Lower lobe of right lung (tissue), 2 donors: ENCODE data around the gene SIRT4. TPM values are rescaled to one million over a fixed set of nuclear protein-coding genes. Genes with fewer than 3 reads are reported as not detected.
"Not testable (repeated sequence)": the region's sequence is repeated elsewhere in the genome, so short reads cannot be mapped to it uniquely, and the experiment has no call there.

Source experiments
- ATAC-seq, 2 donors: fragments of 200-7000 bp; cut with Tn5 transposase; one replicate each; pipeline ENCODE4 v1.9.1; 2020 to 2022; ENCODE audit warnings: mild to moderate bottlenecking in 2 of 2, moderate library complexity in 2 of 2
- DNase-seq: peaks from one replicate; pipeline ENCODE4 v3.0.0-alpha.2; 2020
- H3K27ac ChIP-seq: fragments of 200-600 bp; one replicate; pipeline ENCODE4 v1.8.0; 2022
- H3K27me3 ChIP-seq: fragments of 200-600 bp; one replicate; pipeline ENCODE4 v1.8.0; 2022; ENCODE audit warnings: low read depth
- H3K36me3 ChIP-seq: fragments of 200-600 bp; one replicate; pipeline ENCODE4 v1.8.0; 2022; ENCODE audit warnings: mild to moderate bottlenecking
- H3K4me1 ChIP-seq: fragments of 200-600 bp; one replicate; pipeline ENCODE4 v1.8.0; 2022
- H3K4me3 ChIP-seq: fragments of 200-600 bp; one replicate; pipeline ENCODE4 v1.8.0; 2022; ENCODE audit warnings: mild to moderate bottlenecking
- H3K9me3 ChIP-seq: fragments of 200-600 bp; one replicate; pipeline ENCODE4 v1.8.0; 2022
- CTCF ChIP-seq: fragments of 200-600 bp; IDR thresholded peaks from one replicate; pipeline ENCODE4 v1.8.0; 2022; ENCODE audit warnings: antibody characterized with exemption, mild to moderate bottlenecking
- intact Hi-C: fragments of 100-400 bp; cut with DNase I; formaldehyde crosslinking; loops from one replicate; pipeline ENCODE4 v1.11.0; 2022
- total RNA-seq: library from RNA; stranded (reverse); fragmentation: NEBNext Ultra II Directional; extraction: Animal tissue kit (Norgen Biotek cat#: 25700); gene quantifications from one replicate; pipeline ENCODE4 v1.2.1, GENCODE V29; 2021
- donor health status: DM: no; HTN: yes; CAD: no; lungs with severe emphysema.

SIRT4 gene
- total RNA-seq, 1 donor from 2014 or later, result 2.1 TPM

- H3K4me3 ChIP-seq, result no peak within 1 kb of the TSS
- no peak for DNase-seq
- ATAC-seq, result peak; percentile 74 to 88
- intact Hi-C loops, result no loop called here
- H3K36me3 ChIP-seq, result no peaks in the 10 kb centered on the region
- H3K9me3 ChIP-seq, result no peaks in the 10 kb centered on the region
- H3K4me1 ChIP-seq, result peaks cover 16% of the 10 kb centered on the region
- peak within 1 kb of the TSS; percentile 56 for H3K27ac ChIP-seq
- no peaks in the 10 kb centered on the region for H3K27me3 ChIP-seq
- TF ChIP-seq CTCF, result no peak
Measured at GRCh38 chr12:120327593-120327992, 25.5 kb downstream of the SIRT4 start, which contains the start of gene PLA2G1B. Gene PLA2G1B (minus strand): TSS chr12:120327779. CDS start chr12:120327753, 26 bp downstream.

GRCh38 chr12:120328228-120328627 lies 26.1 kb downstream of the SIRT4 start:
- ATAC-seq, result no peak
- TF ChIP-seq CTCF, result no peak
- H3K27me3 ChIP-seq, result no peaks in the 10 kb centered on the region
- no peak for DNase-seq
- peaks cover 16% of the 10 kb centered on the region for H3K4me1 ChIP-seq
- intact Hi-C loops, result no loop called here
- no peak overlapping the region for H3K27ac ChIP-seq
- H3K4me3 ChIP-seq, result no peak overlapping the region
- no peaks in the 10 kb centered on the region for H3K36me3 ChIP-seq
- H3K9me3 ChIP-seq, result no peaks in the 10 kb centered on the region

GRCh38 chr12:120331390-120331789 lies 29.3 kb downstream of the SIRT4 start:
- peaks cover 5% of the 10 kb centered on the region for H3K4me1 ChIP-seq
- no peaks in the 10 kb centered on the region for H3K9me3 ChIP-seq
- no peak for TF ChIP-seq CTCF
- ATAC-seq (no peak), DNase-seq (no peak)
- H3K27ac ChIP-seq, result no peak overlapping the region
- intact Hi-C loops, result no loop called here
- H3K36me3 ChIP-seq, result no peaks in the 10 kb centered on the region
- H3K4me3 ChIP-seq, result no peak overlapping the region
- H3K27me3 ChIP-seq, result no peaks in the 10 kb centered on the region

GRCh38 chr12:120332041-120332440 lies 29.9 kb downstream of the SIRT4 start:
- Histone ChIP-seq H3K4me3 (no peak overlapping the region), H3K27me3 (no peaks in the 10 kb centered on the region), H3K27ac (no peak overlapping the region), H3K9me3 (no peaks in the 10 kb centered on the region), H3K4me1 (peaks cover 1% of the 10 kb centered on the region), H3K36me3 (no peaks in the 10 kb centered on the region)
- intact Hi-C loops, result no loop called here
- ATAC-seq (no peak), DNase-seq (no peak)
- no peak for TF ChIP-seq CTCF

- H3K27ac ChIP-seq, result no peak overlapping the region
- no peak overlapping the region for H3K4me3 ChIP-seq
- no peaks in the 10 kb centered on the region for H3K27me3 ChIP-seq
- TF ChIP-seq CTCF, result no peak
- intact Hi-C loops, result no loop called here
- no peak for ATAC-seq
- no peaks in the 10 kb centered on the region for H3K4me1 ChIP-seq
- H3K9me3 ChIP-seq, result no peaks in the 10 kb centered on the region
- no peak for DNase-seq
- H3K36me3 ChIP-seq, result no peaks in the 10 kb centered on the region
Measured at GRCh38 chr12:120332523-120332922, 30.4 kb downstream of the SIRT4 start.

GRCh38 chr12:120335447-120335846 lies 33.3 kb downstream of the SIRT4 start:
- H3K36me3 ChIP-seq, intact Hi-C loops, H3K27ac ChIP-seq, ATAC-seq, H3K4me1 ChIP-seq, H3K4me3 ChIP-seq, H3K9me3 ChIP-seq, H3K27me3 ChIP-seq: not testable (repeated sequence)
- TF ChIP-seq CTCF, result peak; percentile 64
- DNase-seq, result peak; percentile 83

- intact Hi-C loops, ATAC-seq: not testable (repeated sequence)
Measured at GRCh38 chr12:120336392-120336791, 34.3 kb downstream of the SIRT4 start.

More at GRCh38 chr12:120336392-120336791, 34.3 kb downstream of the SIRT4 start:
- H3K4me1 ChIP-seq, H3K27ac ChIP-seq, H3K27me3 ChIP-seq, H3K4me3 ChIP-seq, H3K36me3 ChIP-seq, H3K9me3 ChIP-seq, DNase-seq: not testable (repeated sequence)
